HepG2 (cell line): Measurements from ENCODE around the gene GTPBP6. TPM values are rescaled to one million over a fixed set of nuclear protein-coding genes. Genes with fewer than 3 reads are reported as not detected.

Source experiments
- ATAC-seq: fragments of 200-7000 bp; cut with Tn5 transposase; 3 replicates; pipeline ENCODE4 v1.9.1; 2020; ENCODE audit warnings: mild to moderate bottlenecking, moderate library complexity
- BruUV-seq: library from RNA; stranded (reverse); fragments of 400-500 nt; replicated peaks from 2 replicates; lab custom pipeline; 2021; lab: Mats Ljungman, UMichigan
- CTCF ChIA-PET: fragments of 300-600 bp; formaldehyde crosslinking; extraction: SDS; loops from one replicate; lab custom pipeline; 2021; ENCODE audit warnings: low total read pairs, inconsistent platforms, low intra/inter-chr PET ratio; lab: Yijun Ruan, JAX
- POLR2A ChIA-PET: fragments of 350-600 bp; sonication (Branson Sonifier 250); formaldehyde crosslinking; loops from one replicate; lab custom pipeline; 2020; ENCODE audit warnings: antibody characterized with exemption, inconsistent platforms; lab: Yijun Ruan, JAX
- DNase-seq: peaks from one replicate; pipeline ENCODE4 v3.0.0-alpha.2; 2015; ENCODE audit warnings: low spot score
- FAIRE-seq: peaks from 3 replicates; lab custom pipeline; 2011; peaks lifted over from hg19 to GRCh38; lab: Jason Lieb, UNC
- H2AFZ ChIP-seq: one replicate; pipeline ENCODE4 v1.6.1; 2011; ENCODE audit warnings: low read length, inconsistent platforms
- H3K27ac ChIP-seq: fragments of 300-600 bp; 3 replicates; pipeline ENCODE4 v1.8.0; 2011; ENCODE audit warnings: mixed run types, mild to moderate bottlenecking, mixed read lengths, low read length, inconsistent platforms; ENCODE audit not compliant: insufficient read depth; ENCODE audit errors: extremely low read length
- H3K27me3 ChIP-seq, 2 experiments: fragments of 200-600 bp in 1 of 2; 2 replicates in 1 of 2; 3 replicates in 1 of 2; pipeline versions ENCODE4 v1.6.0 to v1.8.0; 2011; ENCODE audit warnings: low read length in 2 of 2, mild to moderate bottlenecking in 2 of 2, moderate library complexity in 2 of 2, inconsistent platforms in 1 of 2; ENCODE audit not compliant: insufficient read depth in 2 of 2, control insufficient read depth in 1 of 2
- H3K36me3 ChIP-seq, 2 experiments: fragments of 200-600 bp in 1 of 2; replicated peaks in 1 of 2; 2 replicates in 1 of 2; 3 replicates in 1 of 2; pipeline versions ENCODE4 v1.5.1 to v1.8.0; 2011; ENCODE audit warnings: low read length in 2 of 2, inconsistent platforms in 1 of 2; ENCODE audit not compliant: insufficient read depth in 2 of 2, control insufficient read depth in 1 of 2
- H3K4me1 ChIP-seq: 2 replicates; pipeline ENCODE4 v1.5.1; 2012; ENCODE audit warnings: low read length, inconsistent platforms; ENCODE audit not compliant: insufficient read depth
- H3K4me2 ChIP-seq: 2 replicates; pipeline ENCODE4 v1.6.0; 2011; ENCODE audit warnings: low read depth, low read length, inconsistent platforms
- H3K4me3 ChIP-seq, 3 experiments: fragments of 200-600 bp in 1 of 3; sonication (generic), shearing (Covaris generic) in 1 of 3; replicated peaks in 1 of 3; 2 replicates each; pipeline ENCODE4 v1.5.1; 2011 to 2016; ENCODE audit warnings: low read length in 3 of 3, inconsistent platforms in 2 of 3, low read depth in 2 of 3, mild to moderate bottlenecking in 2 of 3, control low read depth in 1 of 3, mixed read lengths in 1 of 3; ENCODE audit not compliant: insufficient read depth in 1 of 3
- H3K79me2 ChIP-seq: one replicate; pipeline ENCODE4 v1.6.1; 2011; ENCODE audit warnings: low read length, inconsistent platforms; ENCODE audit not compliant: insufficient read depth
- H3K9ac ChIP-seq: 2 replicates; pipeline ENCODE4 v1.6.0; 2011; ENCODE audit warnings: mild to moderate bottlenecking, low read depth, low read length, inconsistent platforms; ENCODE audit not compliant: insufficient read depth
- H3K9me3 ChIP-seq: 2 replicates; pipeline ENCODE4 v1.5.1; 2012; ENCODE audit warnings: mild to moderate bottlenecking, low read length
- H4K20me1 ChIP-seq: 2 replicates; pipeline ENCODE4 v1.6.0; 2011; ENCODE audit warnings: inconsistent platforms, mild to moderate bottlenecking, low read length, moderate library complexity; ENCODE audit not compliant: insufficient read depth
- AGO1 ChIP-seq: fragments of 200-400 bp; formaldehyde crosslinking; IDR thresholded peaks from 2 replicates; pipeline ENCODE4 v1.6.1; 2017; ENCODE audit warnings: mild to moderate bottlenecking, low read depth, low read length, moderate library complexity; ENCODE audit not compliant: poor library complexity, severe bottlenecking
- BORCS8-MEF2B ChIP-seq: sonication (generic); formaldehyde crosslinking; IDR thresholded peaks from 2 replicates; pipeline ENCODE4 v1.8.0; 2022; ENCODE audit warnings: mild to moderate bottlenecking, missing genetic modification reagents
- FOXA1 ChIP-seq, 2 experiments: fragments of 450-650 bp in 1 of 2; sonication (generic) in 1 of 2; formaldehyde crosslinking in 1 of 2; IDR thresholded peaks; 2 replicates each; pipeline versions ENCODE4 v1.4.0 to v1.6.1; 2016 to 2020; ENCODE audit warnings: missing genetic modification reagents in 1 of 2
- GTF3A ChIP-seq: sonication (generic); formaldehyde crosslinking; conservative IDR thresholded peaks from 2 replicates; pipeline ENCODE4 v1.4.0; 2020; ENCODE audit warnings: mild to moderate bottlenecking, missing genetic modification reagents
- LCORL ChIP-seq, 2 experiments: fragments of 450-650 bp in 1 of 2; sonication (generic) in 1 of 2; formaldehyde crosslinking in 1 of 2; IDR thresholded peaks; 2 replicates each; pipeline versions ENCODE4 v1.5.0 to v1.6.1; 2017 to 2020; ENCODE audit warnings: antibody characterized with exemption in 1 of 2, missing genetic modification reagents in 1 of 2
- NR2F2 ChIP-seq: IDR thresholded peaks from 2 replicates; pipeline ENCODE4 v1.6.1; 2012; ENCODE audit warnings: low read depth, inconsistent platforms, borderline replicate concordance
- POLR2AphosphoS2 ChIP-seq: IDR thresholded peaks from 2 replicates; pipeline ENCODE4 v1.6.1; 2011; ENCODE audit warnings: low read depth, low read length, improper control_type of control experiment
- PRPF4 ChIP-seq: fragments of 200-400 bp; formaldehyde crosslinking; IDR thresholded peaks from 2 replicates; pipeline ENCODE4 v1.6.1; 2016; ENCODE audit warnings: low read length, low read depth; ENCODE audit not compliant: poor library complexity, severe bottlenecking
- RBFOX2 ChIP-seq: fragments of 200-400 bp; formaldehyde crosslinking; IDR thresholded peaks from 2 replicates; pipeline ENCODE4 v1.6.1; 2017; ENCODE audit warnings: low read depth, mild to moderate bottlenecking, low read length
- RBM22 ChIP-seq: fragments of 200-400 bp; formaldehyde crosslinking; optimal IDR thresholded peaks from 2 replicates; pipeline ENCODE3; 2017; ENCODE audit warnings: mild to moderate bottlenecking, low read length, moderate library complexity
- ZNF850 ChIP-seq: sonication (generic); formaldehyde crosslinking; conservative IDR thresholded peaks from 2 replicates; pipeline ENCODE4 v1.9.0; 2021; ENCODE audit warnings: mild to moderate bottlenecking, missing genetic modification reagents
- WGBS: methylation state at CpG from one replicate; pipeline ENCODE4 v1.1.6; 2017; ENCODE audit warnings: low lambda C conversion rate; 5-methylcytosine and 5-hydroxymethylcytosine counted together
- in situ Hi-C: cut with HindIII; loops from 2 replicates; pipeline ENCODE4 v1.10.0; 2017; ENCODE audit warnings: low pct_unique_long_range_greater_than_20kb; ENCODE audit not compliant: extremely low pct_ligation_motif_present
- intact Hi-C: fragments of 100-400 bp; cut with micrococcal nuclease; formaldehyde crosslinking; loops from one replicate; pipeline ENCODE4 v1.10.0; 2022; ENCODE audit not compliant: unreplicated experiment
- polyA plus RNA-seq, 8 experiments: library from polyadenylated mRNA; depleted of rRNA in 3 of 8; stranded (reverse) in 7 of 8; unstranded in 1 of 8; fragments of >200 nt; fragmentation: Illumina TruSeq in 4 of 8; extraction: Trizol in 4 of 8; gene quantifications; 2 replicates each; pipeline versions ENCODE4 v1.2.1 to v1.2.3, GENCODE V29; 2011 to 2016; ENCODE audit warnings: low read depth in 4 of 8, missing spikeins in 1 of 8, mixed read lengths in 1 of 8; ENCODE audit not compliant: insufficient read depth in 1 of 8
- total RNA-seq, 5 experiments: library from RNA; depleted of rRNA; stranded (reverse); fragments of >200 nt; fragmentation: Illumina TruSeq; extraction: Trizol; gene quantifications; 2 replicates each; pipeline ENCODE4 v1.2.3, GENCODE V29; 2016; ENCODE audit warnings: low read depth in 1 of 5

GTPBP6 gene
- total and polyA plus RNA-seq, 2 of the 13 experiments (the other 11 are each of a cell fraction or from before 2014, with no cell fraction given): 20.2 to 39.6 TPM

DNA sequence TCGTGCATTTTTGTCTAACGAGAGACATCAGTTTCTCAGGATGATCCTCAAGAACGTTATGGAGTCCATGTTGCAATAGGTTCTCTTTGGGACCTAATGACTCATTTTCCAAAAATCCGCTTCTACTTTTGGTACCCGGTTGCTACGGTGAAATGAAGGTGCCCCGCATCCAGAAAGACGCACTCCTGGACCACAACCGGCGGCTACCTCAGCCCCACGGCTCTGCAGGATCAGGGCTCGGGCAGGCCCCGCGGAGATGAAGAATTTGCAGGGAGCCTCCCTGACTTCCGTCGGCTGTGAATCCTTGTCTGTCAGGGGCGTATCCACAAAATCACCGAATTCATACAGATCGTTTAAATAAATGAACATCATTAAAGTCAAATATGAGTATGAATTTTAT lies 15.6 kb downstream of the GTPBP6 start:
- no peak overlapping the region for H3K9ac ChIP-seq
- H3K9me3 ChIP-seq: no peaks in the 10 kb centered on the region
- TF ChIP-seq PRPF4: peak; percentile 51
- TF ChIP-seq ZNF850: no peak
- no peak for TF ChIP-seq NR2F2
- peak; percentile 52 for TF ChIP-seq AGO1
- TF ChIP-seq BORCS8-MEF2B (CRISPR knock-in tag): no peak
- TF ChIP-seq RBFOX2: peak; percentile 57
- peak; percentile 93 for TF ChIP-seq RBM22
- CTCF ChIA-PET: no interaction called here
- intact Hi-C loops (no loop called here), in situ Hi-C loops (no loop called here)
- H3K79me2 ChIP-seq: no peaks in the 10 kb centered on the region
- H3K4me2 ChIP-seq: no peak overlapping the region
- no peaks in the 10 kb centered on the region for H3K4me1 ChIP-seq
- DNase-seq (no peak), FAIRE-seq (no peak), ATAC-seq (no peak)
- WGBS: 94% methylated on average over 19 of the region's 19 CpGs
- H3K27me3 ChIP-seq: no peaks in the 10 kb centered on the region
- peaks cover 54% of the 10 kb centered on the region for H4K20me1 ChIP-seq
- POLR2A ChIA-PET: no interaction called here
- H3K27ac ChIP-seq: no peak overlapping the region
- peaks cover 19 to 36% of the 10 kb centered on the region in 2 experiments for H3K36me3 ChIP-seq
- BruUV-seq: TSS peak; percentile 49
- no peak overlapping the region for H3K4me3 ChIP-seq
- H2AFZ ChIP-seq: no peak overlapping the region

GRCh38 chrX:300334-300733 lies 18.3 kb downstream of the GTPBP6 start:
- no peaks in the 10 kb centered on the region for H3K27me3 ChIP-seq
- FAIRE-seq (no peak), ATAC-seq (no peak), DNase-seq (no peak)
- H3K9me3 ChIP-seq: no peaks in the 10 kb centered on the region
- CTCF ChIA-PET: no interaction called here
- TF ChIP-seq POLR2AphosphoS2 (peak; percentile 76; the same call in 1 of the 2 replicates), LCORL (IDR thresholded peaks at IDR 0.05) (no peak), LCORL (CRISPR knock-in tag; IDR thresholded peaks at IDR 0.05) (no peak), FOXA1 (IDR thresholded peaks at IDR 0.05) (0 out of 2 replicates have a peak, but pooled peaks have one; percentile 5), FOXA1 (CRISPR knock-in tag; IDR thresholded peaks at IDR 0.05) (no peak), GTF3A (CRISPR knock-in tag) (no peak)
- over 99% methylated on average over 8 of the region's 8 CpGs for WGBS
- in situ Hi-C loops (no loop called here), intact Hi-C loops (no loop called here)
- BruUV-seq: no TSS peak
- H3K27ac ChIP-seq: no peak overlapping the region
- H3K4me3 ChIP-seq: no peak overlapping the region
- POLR2A ChIA-PET: no interaction called here
- no peak overlapping the region for H3K9ac ChIP-seq
- H2AFZ ChIP-seq: no peak overlapping the region
- H3K36me3 ChIP-seq: peaks cover 15 to 29% of the 10 kb centered on the region in 2 experiments; a peak in 4 of 5 replicates
- peaks cover 41% of the 10 kb centered on the region; the same call in 1 of the 2 replicates for H4K20me1 ChIP-seq
- H3K4me2 ChIP-seq: no peak overlapping the region
- H3K4me1 ChIP-seq: no peaks in the 10 kb centered on the region
- no peaks in the 10 kb centered on the region for H3K79me2 ChIP-seq
